Vagina (tissue), 2 donors: Measurements from ENCODE around the gene CMIP. TPM values are rescaled to one million over a fixed set of nuclear protein-coding genes. Genes with fewer than 3 reads are reported as not detected.

Experiments
- DNase-seq, 2 donors: peaks; one replicate each; pipeline ENCODE4 v3.0.0-alpha.2; 2017; ENCODE audit errors: extremely low spot score in 2 of 2
- H3K27ac ChIP-seq: fragments of 200-600 bp; sonication (generic); one replicate; pipeline ENCODE4 v1.5.1; 2019
- H3K27me3 ChIP-seq: fragments of 200-600 bp; sonication (generic); one replicate; pipeline ENCODE4 v1.5.1; 2019
- H3K36me3 ChIP-seq, 2 donors: fragments of 200-600 bp; sonication (generic); one replicate each; pipeline ENCODE4 v1.5.1; 2017 to 2019
- H3K4me1 ChIP-seq: fragments of 200-600 bp; sonication (generic); one replicate; pipeline ENCODE4 v1.5.1; 2019
- H3K4me3 ChIP-seq, 2 donors: fragments of 200-600 bp; sonication (generic); 1 replicate in 1 of 2; 2 replicates in 1 of 2; pipeline ENCODE4 v1.5.1; 2016 to 2019
- H3K9me3 ChIP-seq: fragments of 200-600 bp; sonication (generic); one replicate; pipeline ENCODE4 v1.5.1; 2019
- CTCF ChIP-seq, 3 experiments: fragments of 450-650 bp in 2 of 3; fragments of 200-600 bp in 1 of 3; sonication (generic) in 1 of 3; IDR thresholded peaks; one replicate each; pipeline ENCODE4 v1.5.1; 2017 to 2019; ENCODE audit warnings: antibody characterized with exemption in 3 of 3, mild to moderate bottlenecking in 2 of 3, moderate library complexity in 2 of 3
- POLR2A ChIP-seq, 2 donors: fragments of 450-650 bp; IDR thresholded peaks; one replicate each; pipeline ENCODE4 v1.6.1; 2017; ENCODE audit warnings: antibody characterized with exemption in 2 of 2, mild to moderate bottlenecking in 2 of 2, moderate library complexity in 2 of 2
- POLR2AphosphoS5 ChIP-seq, 2 donors: sonication (generic); formaldehyde crosslinking; IDR thresholded peaks; one replicate each; pipeline ENCODE4 v1.9.0; 2017; ENCODE audit warnings: antibody characterized with exemption in 2 of 2, mild to moderate bottlenecking in 2 of 2, low read depth in 1 of 2; ENCODE audit not compliant: insufficient read depth in 1 of 2
- intact Hi-C: fragments of 100-400 bp; cut with DNase I; formaldehyde crosslinking; loops from one replicate; pipeline ENCODE4 v1.15.1; 2023
- total RNA-seq: library from RNA; depleted of rRNA; stranded (reverse); fragments of >200 nt; gene quantifications from one replicate; pipeline ENCODE4 v1.2.3, GENCODE V29; 2016

Gene CMIP
- total RNA-seq, 1 donor from 2014 or later, result 66.3 TPM

GRCh38 chr16:81728435-81728834 is 283.8 kb downstream of the CMIP start:
- Histone ChIP-seq H3K27me3 (no peaks in the 10 kb centered on the region), H3K4me1 (peaks cover 15% of the 10 kb centered on the region), H3K9me3 (no peaks in the 10 kb centered on the region), H3K4me3 (no peak overlapping the region), H3K27ac (no peak overlapping the region), H3K36me3 (no peaks in the 10 kb centered on the region)
- intact Hi-C loops, result loop anchor here (10.0 kb wide), 1 partner anchor 104 kb away; no protein-coding TSS in a partner anchor
- TF ChIP-seq POLR2AphosphoS5 (IDR thresholded peaks at IDR 0.05; ENCODE audit: insufficient read depth in 1 of 2, low read depth in 1 of 2), result no peak
- no peak for TF ChIP-seq POLR2A (IDR thresholded peaks at IDR 0.05)
- TF ChIP-seq CTCF (IDR thresholded peaks at IDR 0.05), result no peak
- DNase-seq, result no peak

GRCh38 chr16:81729451-81729850 is 284.8 kb downstream of the CMIP start:
- DNase-seq, result peak in 1 of 2 donors; percentile 86
- intact Hi-C loops, result loop anchor here (10.0 kb wide), 1 partner anchor 105 kb away; no protein-coding TSS in a partner anchor

GRCh38 chr16:81730090-81731051 is 285.8 kb downstream of the CMIP start:
- H3K27ac ChIP-seq, result peak overlapping the region; percentile 79
- H3K4me1 ChIP-seq, result peaks cover 15% of the 10 kb centered on the region
- H3K9me3 ChIP-seq, result no peaks in the 10 kb centered on the region
- H3K27me3 ChIP-seq, result no peaks in the 10 kb centered on the region
- H3K36me3 ChIP-seq, result no peaks in the 10 kb centered on the region
- intact Hi-C loops, result loop anchor here (10.0 kb wide), 1 partner anchor 366 kb away; no protein-coding TSS in a partner anchor
- H3K4me3 ChIP-seq, result peak overlapping the region; percentile 42 to 56
- no peak for TF ChIP-seq POLR2A (IDR thresholded peaks at IDR 0.05)
- TF ChIP-seq CTCF (IDR thresholded peaks at IDR 0.05), result peak in 2 of 3 experiments; percentile 41 to 53
- TF ChIP-seq POLR2AphosphoS5 (IDR thresholded peaks at IDR 0.05; ENCODE audit: insufficient read depth in 1 of 2, low read depth in 1 of 2), result peak; percentile 59 to 84
- DNase-seq, result peak in 1 of 2 donors; percentile 90

More at GRCh38 chr16:81729451-81729850, 284.8 kb downstream of the CMIP start:
- TF ChIP-seq POLR2AphosphoS5 (IDR thresholded peaks at IDR 0.05; ENCODE audit: insufficient read depth in 1 of 2, low read depth in 1 of 2), result no peak
- no peak for TF ChIP-seq POLR2A (IDR thresholded peaks at IDR 0.05)
- TF ChIP-seq CTCF (IDR thresholded peaks at IDR 0.05), result no peak
- no peak overlapping the region for H3K4me3 ChIP-seq
- H3K36me3 ChIP-seq, result no peaks in the 10 kb centered on the region
- peak overlapping the region; percentile 79 for H3K27ac ChIP-seq
- no peaks in the 10 kb centered on the region for H3K9me3 ChIP-seq
- peaks cover 15% of the 10 kb centered on the region for H3K4me1 ChIP-seq
- H3K27me3 ChIP-seq, result no peaks in the 10 kb centered on the region

- Histone ChIP-seq H3K36me3 (no peaks in the 10 kb centered on the region), H3K27ac (peak overlapping the region; percentile 20), H3K4me1 (peaks cover 15% of the 10 kb centered on the region), H3K9me3 (no peaks in the 10 kb centered on the region), H3K27me3 (no peaks in the 10 kb centered on the region), H3K4me3 (no peak overlapping the region)
- intact Hi-C loops, result loop anchor here (10.0 kb wide), 1 partner anchor 367 kb away; no protein-coding TSS in a partner anchor
- no peak for TF ChIP-seq POLR2AphosphoS5 (IDR thresholded peaks at IDR 0.05; ENCODE audit: insufficient read depth in 1 of 2, low read depth in 1 of 2)
- no peak for TF ChIP-seq CTCF (IDR thresholded peaks at IDR 0.05)
- no peak for TF ChIP-seq POLR2A (IDR thresholded peaks at IDR 0.05)
- no peak for DNase-seq
Measured at GRCh38 chr16:81731649-81732048, 287.0 kb downstream of the CMIP start.
